ENCODE results near the gene GPR35. TPM values are rescaled to one million over a fixed set of nuclear protein-coding genes. Genes with fewer than 3 reads are reported as not detected.
"Not testable (repeated sequence)": the region's sequence is repeated elsewhere in the genome, so short reads cannot be mapped to it uniquely, and the experiment has no call there.

Gene GPR35
- total RNA-seq, 1 donor from 2014 or later = 1.5 TPM

DNA sequence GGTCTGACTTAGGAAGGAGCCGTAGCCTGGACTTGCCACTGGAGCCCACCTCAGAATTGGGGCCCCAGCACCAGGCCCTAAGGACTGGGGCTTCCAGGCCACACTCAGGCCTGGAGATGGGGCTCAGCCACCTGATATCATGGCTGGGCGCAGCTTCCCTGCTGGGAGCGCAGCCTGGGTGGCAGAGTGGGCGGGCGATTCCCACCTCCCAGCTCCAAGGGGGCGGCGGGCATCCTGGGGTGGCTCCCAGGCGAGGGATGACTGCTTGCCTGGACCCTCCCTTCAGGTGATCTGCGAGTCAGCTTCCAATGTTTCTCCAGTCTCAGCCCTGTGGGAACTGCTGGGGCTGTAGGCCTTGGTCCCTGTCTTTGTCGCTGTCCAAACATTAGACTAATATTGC is 20.1 kb downstream of the GPR35 start:
- DNase-seq (ENCODE audit: low spot score) = no peak
- intact Hi-C loops (cut with DNase I) = no loop called here

- no peak for DNase-seq (ENCODE audit: low spot score)
- intact Hi-C loops (cut with DNase I) = no loop called here
Measured at GRCh38 chr2:240645801-240646175, 20.5 kb downstream of the GPR35 start.

DNA sequence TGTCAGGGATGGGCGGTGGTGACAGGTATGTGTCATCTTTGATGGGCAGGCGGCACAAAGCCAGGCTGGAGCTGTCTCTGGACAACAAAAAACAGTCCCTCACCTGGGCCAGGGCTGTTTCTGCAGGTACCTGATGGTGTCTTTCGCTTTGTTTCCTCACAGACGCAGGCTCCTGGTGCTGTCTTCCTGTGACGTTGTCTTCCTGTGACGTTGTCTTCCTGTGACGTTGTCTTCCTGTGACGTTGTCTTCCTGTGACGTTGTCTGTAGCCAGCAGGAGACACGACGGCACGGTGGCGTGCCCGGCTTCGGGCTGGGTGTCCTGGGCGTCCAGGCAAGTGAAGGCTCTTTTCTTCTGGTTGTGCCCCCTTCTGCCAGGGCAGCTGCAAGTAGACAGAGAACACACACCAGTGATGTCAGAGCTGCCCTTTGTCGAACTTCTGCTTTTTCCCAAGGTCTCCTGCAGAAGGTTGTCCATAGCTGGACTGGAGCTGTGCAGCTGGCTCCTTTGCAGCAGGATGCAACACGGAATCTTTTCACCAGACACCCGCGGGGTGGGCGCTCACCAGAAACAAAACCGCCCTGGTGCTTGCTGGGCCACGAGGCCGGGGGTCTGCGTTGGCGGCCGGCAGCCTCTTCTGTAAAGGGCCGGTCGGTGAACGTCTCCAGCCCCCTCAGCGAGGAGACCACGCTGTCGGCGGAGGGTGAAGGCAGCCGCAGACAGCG is 21.1 kb downstream of the GPR35 start:
- no peak for DNase-seq (ENCODE audit: low spot score)

GRCh38 chr2:240646900-240647502 is 21.7 kb downstream of the GPR35 start:
- intact Hi-C loops (cut with DNase I) = no loop called here
- no peak for DNase-seq (ENCODE audit: low spot score)

More for the DNA sequence above, 21.1 kb downstream of the GPR35 start:
- intact Hi-C loops (cut with DNase I) = no loop called here

GRCh38 chr2:240647503-240648154 is 22.3 kb downstream of the GPR35 start:
- DNase-seq (ENCODE audit: low spot score) = no peak
- intact Hi-C loops (cut with DNase I) = no loop called here

DNA sequence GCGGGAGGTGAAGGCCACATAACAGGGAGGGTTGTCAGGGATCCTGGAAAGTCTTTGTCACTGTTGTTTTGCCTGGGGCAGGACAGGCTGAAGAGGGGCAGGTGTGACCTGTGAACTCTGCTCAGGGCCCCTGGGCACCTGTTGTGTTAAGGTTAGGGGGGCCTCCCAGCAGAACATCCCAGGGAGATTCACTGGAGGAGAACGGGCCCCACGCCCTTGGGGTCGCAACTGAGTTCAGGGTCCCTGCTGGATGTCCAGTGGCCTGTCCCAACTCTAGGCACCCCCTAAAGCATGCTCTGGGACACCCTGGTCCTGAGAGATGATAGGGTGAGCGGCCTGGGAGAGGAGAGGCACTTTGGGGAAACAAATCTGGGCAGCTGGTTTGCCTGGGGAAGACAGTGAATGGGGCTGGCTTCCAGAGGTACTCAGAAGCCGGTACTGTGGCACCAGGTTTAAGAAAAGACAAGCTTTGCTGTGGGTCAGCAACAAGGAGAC is 22.9 kb downstream of the GPR35 start:
- intact Hi-C loops (cut with DNase I) = no loop called here
- DNase-seq (ENCODE audit: low spot score) = no peak

DNA sequence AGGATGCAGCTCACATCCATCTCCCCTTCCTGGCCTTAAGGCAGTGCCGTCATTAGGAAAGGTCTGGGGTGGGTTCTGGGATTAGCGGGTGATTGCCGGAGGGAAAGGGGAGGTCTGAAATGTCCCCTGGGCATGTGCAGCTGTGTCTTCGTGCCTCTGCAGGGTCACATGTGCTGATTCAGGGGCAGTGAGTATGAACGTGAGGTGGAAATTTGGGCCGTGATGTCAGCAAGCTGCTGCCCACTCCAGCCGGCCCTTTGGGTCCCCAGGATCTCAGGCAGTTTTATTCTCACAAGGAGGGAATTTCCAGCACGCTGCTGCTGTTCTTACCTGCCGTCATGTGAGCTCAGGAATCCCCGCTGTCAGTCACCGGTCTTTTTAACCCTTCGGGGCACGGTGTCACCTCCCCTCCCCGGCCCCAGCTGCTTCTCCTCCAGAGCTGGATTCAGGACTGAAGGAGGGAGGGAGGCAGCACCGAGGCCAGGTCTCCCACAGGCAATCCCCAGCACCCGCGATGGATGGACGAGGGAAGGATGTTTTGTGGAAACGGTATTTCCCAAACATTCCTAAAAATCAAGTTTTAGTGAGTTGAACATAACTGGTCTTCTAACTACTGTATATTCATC is 23.5 kb downstream of the GPR35 start:
- intact Hi-C loops (cut with DNase I) = no loop called here
- DNase-seq (ENCODE audit: low spot score) = no peak

DNA sequence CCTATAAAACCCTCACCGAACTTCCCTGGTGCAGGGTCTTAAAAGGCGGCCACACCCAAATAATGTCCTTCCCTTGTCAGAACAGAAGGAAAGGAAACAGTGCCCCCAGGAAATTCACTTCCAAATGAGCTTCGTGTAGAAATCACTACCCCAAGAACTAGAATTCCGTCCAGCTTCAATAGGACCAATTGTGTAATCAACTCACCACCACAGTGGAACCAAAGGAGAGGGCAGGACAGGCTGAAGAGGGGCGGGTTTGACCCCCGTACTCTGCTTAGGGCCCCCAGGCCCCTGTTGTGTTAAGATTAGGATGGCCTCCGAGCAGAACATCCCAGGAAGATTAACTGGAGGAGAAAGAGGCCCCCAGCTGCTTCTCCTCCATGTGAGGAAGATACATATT is 24.1 kb downstream of the GPR35 start:
- DNase-seq (ENCODE audit: low spot score) = no peak
- intact Hi-C loops (cut with DNase I) = no loop called here

- intact Hi-C loops (cut with DNase I) = no loop called here
- no peak for DNase-seq (ENCODE audit: low spot score)
Measured at GRCh38 chr2:240650254-240650965, 25.1 kb downstream of the GPR35 start.

DNA sequence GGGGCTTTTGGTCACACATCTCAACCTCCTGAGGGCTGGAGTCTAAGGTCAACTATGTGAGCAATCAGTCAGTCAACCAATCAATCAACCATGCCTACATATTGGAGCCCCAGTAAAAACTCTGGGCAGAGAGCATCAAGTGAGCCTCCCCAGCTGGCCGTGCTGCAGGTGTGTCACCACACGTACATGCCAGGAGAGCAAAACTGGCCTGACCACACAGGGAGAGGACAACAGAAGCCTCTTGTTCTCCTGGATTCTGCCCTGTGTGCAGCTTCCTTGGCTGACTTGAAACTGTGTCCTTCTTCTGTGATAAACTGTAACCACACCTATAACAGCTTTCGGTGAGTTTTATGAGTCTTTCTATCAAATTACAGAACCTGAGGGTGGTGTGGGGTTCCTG is 25.9 kb downstream of the GPR35 start:
- intact Hi-C loops (cut with DNase I) = no loop called here

DNA sequence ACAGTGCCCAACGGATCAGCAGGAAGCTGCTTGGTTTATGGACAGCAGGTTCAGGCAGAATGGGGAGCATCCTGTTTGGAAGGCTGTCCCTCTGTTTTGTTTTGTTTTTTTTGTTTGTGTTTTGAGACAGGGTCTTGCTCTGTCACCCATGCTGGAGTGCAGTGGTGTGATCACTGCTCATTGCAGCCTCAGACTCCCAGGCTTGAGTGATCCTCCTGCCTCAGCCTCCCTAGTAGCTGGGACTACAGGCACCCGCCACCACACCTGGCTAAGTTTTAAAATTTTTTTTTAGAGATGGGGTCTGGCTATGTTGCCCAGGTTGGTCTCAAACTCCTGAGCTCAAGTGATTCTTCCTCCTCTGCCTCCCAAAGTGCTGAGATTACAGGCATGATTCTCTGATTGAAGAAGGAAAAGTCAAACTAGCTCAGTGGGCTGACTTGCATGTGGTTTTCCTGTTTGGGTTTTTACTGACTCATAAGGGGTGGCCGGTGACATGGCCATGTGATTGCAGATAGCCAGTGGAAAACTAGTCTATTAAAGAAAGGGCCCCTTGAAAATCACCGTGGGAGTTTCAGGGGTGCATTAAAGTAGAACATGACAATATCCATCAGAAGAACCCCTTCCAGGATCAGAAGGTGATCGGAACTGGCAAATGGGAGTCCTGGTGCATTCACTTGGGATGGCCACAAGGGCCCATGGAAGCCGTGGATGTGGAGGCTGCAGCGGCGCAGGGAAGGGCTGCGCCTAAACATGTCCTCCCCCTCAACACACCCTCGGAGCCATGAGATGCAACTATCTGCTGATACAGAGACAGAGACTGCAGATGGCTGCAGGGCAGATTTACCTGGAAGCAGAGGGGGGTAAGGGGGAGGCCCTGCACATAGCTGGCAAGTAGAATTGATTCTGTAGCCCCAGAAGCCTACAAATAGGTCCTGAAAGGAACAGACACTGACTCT is 30.9 kb downstream of the GPR35 start:
- intact Hi-C loops (cut with DNase I) = no loop called here
- no peak for DNase-seq (ENCODE audit: low spot score)

More for the DNA sequence above, 25.9 kb downstream of the GPR35 start:
- no peak for DNase-seq (ENCODE audit: low spot score)

DNA sequence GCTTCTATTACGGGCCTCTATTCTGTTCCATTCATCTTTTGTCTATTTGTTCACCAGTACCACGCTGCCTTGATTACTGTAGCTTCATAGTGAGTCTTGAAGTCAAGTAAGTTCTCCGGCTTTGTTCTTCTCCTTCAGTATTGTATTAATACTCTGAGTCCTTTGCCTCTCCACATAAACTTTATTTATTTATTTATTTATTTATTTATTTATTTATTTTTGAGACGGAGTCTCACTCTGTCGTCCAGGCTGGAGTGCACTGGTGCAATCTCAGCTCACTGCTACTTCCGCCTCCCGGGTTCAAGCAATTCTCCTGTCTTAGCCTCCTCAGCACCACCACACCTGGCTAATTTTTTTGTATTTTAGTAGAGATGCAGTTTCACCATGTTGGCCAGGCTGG is 34.6 kb downstream of the GPR35 start:
- DNase-seq (ENCODE audit: low spot score); intact Hi-C loops (cut with DNase I): not testable (repeated sequence)

DNA sequence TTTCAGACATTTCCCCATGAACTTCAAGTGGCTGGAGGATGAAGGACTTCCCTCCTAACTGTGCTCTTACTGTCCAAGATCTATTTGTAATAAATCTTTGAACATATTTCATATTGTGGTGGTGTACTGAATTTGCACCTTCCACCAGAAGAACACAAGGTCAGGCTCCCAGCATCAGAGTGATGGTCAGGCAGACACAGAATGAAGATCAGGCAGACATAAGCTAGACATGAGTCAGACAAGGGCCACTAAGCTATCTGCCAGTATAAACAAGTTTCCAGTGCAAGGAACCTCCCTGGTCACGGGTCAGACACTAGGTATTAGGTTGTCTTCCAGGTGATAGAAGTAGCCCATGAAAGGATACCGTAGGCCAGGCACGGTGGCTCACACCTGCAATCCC is 37.4 kb downstream of the GPR35 start:
- no peak for DNase-seq (ENCODE audit: low spot score)
- intact Hi-C loops (cut with DNase I) = no loop called here

DNA sequence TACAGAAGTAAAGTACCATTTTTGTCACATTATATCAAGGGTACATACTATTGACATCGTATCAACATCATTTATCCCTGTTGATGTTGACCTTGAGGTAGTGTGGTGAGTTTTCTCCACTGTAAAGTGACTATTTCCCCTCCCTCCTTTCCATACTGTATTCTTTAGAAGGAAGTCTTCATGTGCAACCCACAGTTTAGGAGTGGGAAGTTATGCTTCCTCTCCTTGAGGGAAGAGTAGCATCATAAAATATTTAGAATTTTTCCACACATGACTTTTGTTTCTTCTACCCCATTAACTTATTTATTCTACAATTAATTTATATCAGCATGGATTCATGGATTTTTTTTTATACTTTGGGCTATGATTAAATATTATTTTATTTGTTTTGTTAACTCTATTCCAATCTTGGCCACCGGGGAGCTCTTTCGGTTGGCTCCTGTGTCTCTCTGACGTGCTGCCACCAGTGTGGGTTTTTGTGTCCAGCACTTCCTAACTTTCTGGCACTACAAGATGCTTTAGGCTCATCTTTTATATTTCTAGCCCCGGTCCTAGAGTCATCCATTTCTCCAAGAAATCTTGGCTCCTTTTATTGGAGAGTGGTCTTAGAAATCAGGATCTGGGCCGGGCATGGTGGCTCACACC is 38.4 kb downstream of the GPR35 start:
- intact Hi-C loops (cut with DNase I) = no loop called here
- DNase-seq (ENCODE audit: low spot score) = no peak

DNA sequence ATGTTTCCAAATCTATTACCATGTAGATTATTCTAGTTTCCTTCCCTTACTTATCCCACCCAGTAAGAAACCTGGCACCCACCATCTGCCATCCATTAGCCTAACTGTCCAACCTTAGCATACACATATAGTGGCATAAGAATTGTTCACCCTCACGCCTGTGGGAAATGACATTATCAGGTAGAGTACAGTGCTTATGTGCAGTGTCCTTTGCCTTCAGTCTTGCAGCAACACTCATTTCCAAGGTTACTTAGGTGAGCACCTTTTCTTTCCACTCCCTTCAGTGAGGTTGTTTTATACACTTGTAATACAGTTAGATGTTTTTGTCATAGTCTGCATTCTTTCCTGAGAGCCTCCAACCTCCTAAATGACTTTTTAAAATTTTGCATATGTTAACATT is 39.3 kb downstream of the GPR35 start:
- intact Hi-C loops (cut with DNase I) = no loop called here
- DNase-seq (ENCODE audit: low spot score) = no peak

DNA sequence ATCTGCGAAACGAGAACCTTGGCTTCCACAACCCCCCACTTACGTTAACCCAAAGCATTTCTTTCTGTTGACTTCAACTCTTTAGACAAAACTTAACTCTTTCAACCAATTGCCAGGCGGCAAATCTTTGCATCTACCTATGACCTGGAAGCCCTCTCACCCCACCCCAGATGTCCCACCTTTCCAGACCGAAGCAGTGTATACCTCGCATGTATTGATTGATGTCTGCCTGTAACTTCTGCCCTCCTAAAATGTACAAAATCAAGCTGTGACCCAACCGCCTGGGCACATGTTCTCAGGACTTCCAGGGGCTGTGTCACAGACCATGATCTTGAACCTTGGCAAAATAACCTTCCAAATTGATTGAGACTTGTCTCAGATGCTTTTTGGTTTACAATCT is 45.1 kb downstream of the GPR35 start:
- no peak for DNase-seq (ENCODE audit: low spot score)
- intact Hi-C loops (cut with DNase I) = no loop called here

DNA sequence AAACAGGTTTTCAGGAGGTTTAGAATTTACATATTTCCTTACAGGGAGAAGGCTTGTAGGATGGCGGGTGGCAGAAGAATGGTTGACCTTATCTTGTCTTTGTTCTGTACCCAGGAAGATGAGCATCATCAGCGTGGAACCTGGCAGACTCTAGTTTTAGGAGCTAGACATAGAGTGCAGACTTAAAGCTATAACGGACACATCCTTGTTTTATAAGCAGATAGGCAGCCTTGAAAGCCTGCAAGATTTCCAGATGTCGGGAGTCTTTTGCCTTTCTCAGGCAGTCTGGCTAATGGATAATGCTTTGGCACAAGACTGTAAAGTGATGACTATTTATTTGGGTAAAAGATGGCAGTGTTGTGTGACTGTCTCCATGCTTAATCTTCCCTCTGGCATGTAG is 45.7 kb downstream of the GPR35 start:
- DNase-seq (ENCODE audit: low spot score) = no peak

GRCh38 chr2:240672076-240672700 is 46.9 kb downstream of the GPR35 start:
- DNase-seq (ENCODE audit: low spot score) = no peak

More for the DNA sequence above, 45.7 kb downstream of the GPR35 start:
- intact Hi-C loops (cut with DNase I) = no loop called here

More at GRCh38 chr2:240672076-240672700, 46.9 kb downstream of the GPR35 start:
- intact Hi-C loops (cut with DNase I) = no loop called here

Measured in cardiac septum (tissue), 1 donor.